GM12892 (cell line): ENCODE data around the gene TREML2.
"Not testable (repeated sequence)": the region's sequence is repeated elsewhere in the genome, so short reads cannot be mapped to it uniquely, and the experiment has no call there.

ENCODE experiments used
- DNase-seq: peaks from one replicate; pipeline ENCODE4 v3.0.0; 2011; ENCODE audit not compliant: insufficient read length
- FAIRE-seq: peaks from 2 replicates; lab custom pipeline; 2011; peaks lifted over from hg19 to GRCh38; lab: Jason Lieb, UNC
- POLR2A ChIP-seq: IDR thresholded peaks from 2 replicates; pipeline ENCODE4 v1.6.1; 2011; ENCODE audit warnings: low read depth, low read length, control low read depth
- POLR2AphosphoS5 ChIP-seq: IDR thresholded peaks from 2 replicates; pipeline ENCODE4 v1.6.1; 2011; ENCODE audit warnings: low read depth, low read length, control low read depth
- TAF1 ChIP-seq: IDR thresholded peaks from 2 replicates; pipeline ENCODE4 v1.6.1; 2011; ENCODE audit warnings: low read depth, mild to moderate bottlenecking, control low read depth, low read length, borderline replicate concordance

TREML2 gene

GRCh38 chr6:41199552-41200246 is 1.2 kb downstream of the TREML2 start:
- TF ChIP-seq POLR2A (no peak), POLR2AphosphoS5 (no peak)
- DNase-seq (no peak), FAIRE-seq (peak; percentile 93)

- TF ChIP-seq POLR2A = no peak
- TF ChIP-seq POLR2AphosphoS5 = no peak
- TF ChIP-seq TAF1 = no peak
- FAIRE-seq (no peak), DNase-seq (no peak)
These were observed 3.7 kb downstream of the TREML2 start for GRCh38 chr6:41197234-41197633.

GRCh38 chr6:41194386-41194785 is 6.6 kb downstream of the TREML2 start:
- no peak for TF ChIP-seq POLR2A
- TF ChIP-seq POLR2AphosphoS5 = no peak
- no peak for TF ChIP-seq TAF1
- no peak for DNase-seq
- FAIRE-seq = no peak

- TF ChIP-seq POLR2AphosphoS5 (no peak), POLR2A (no peak), TAF1 (no peak)
- FAIRE-seq = no peak
- no peak for DNase-seq
These were observed 7.1 kb downstream of the TREML2 start for GRCh38 chr6:41193884-41194283.

- DNase-seq (no peak), FAIRE-seq (no peak)
- TF ChIP-seq TAF1 = no peak
- no peak for TF ChIP-seq POLR2AphosphoS5
- TF ChIP-seq POLR2A = no peak
These were observed 7.7 kb downstream of the TREML2 start for GRCh38 chr6:41193171-41193734.

- FAIRE-seq = no peak
- no peak for DNase-seq
- TF ChIP-seq POLR2A (no peak), POLR2AphosphoS5 (no peak), TAF1 (no peak)
These were observed 9.4 kb downstream of the TREML2 start for GRCh38 chr6:41191569-41191968.

DNA sequence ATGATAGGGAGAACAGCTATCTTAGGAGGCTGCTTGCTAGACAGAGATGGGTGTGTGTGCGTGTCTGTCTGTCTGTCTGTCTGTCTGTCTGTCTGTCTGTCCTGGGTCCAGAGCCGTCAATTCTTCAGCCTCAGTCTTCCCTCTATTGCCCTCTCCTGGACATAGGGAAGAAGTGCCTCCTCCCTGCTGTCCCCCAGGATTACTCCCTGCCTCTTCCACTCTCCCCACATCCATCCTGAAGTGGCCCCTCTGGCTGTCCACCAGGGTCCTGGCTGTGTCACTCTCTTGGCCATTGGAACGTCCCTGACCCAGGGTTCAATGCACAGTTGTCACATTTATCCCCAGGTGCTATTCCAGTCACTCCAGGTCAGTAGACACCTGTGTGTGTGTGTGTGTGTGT is 10.2 kb downstream of the TREML2 start:
- FAIRE-seq = no peak
- DNase-seq = no peak
- TF ChIP-seq POLR2A (no peak), POLR2AphosphoS5 (no peak), TAF1 (no peak)

GRCh38 chr6:41189967-41190366 is 11.0 kb downstream of the TREML2 start:
- TF ChIP-seq POLR2A (no peak), TAF1 (no peak), POLR2AphosphoS5 (no peak)
- FAIRE-seq (no peak), DNase-seq (no peak)

DNA sequence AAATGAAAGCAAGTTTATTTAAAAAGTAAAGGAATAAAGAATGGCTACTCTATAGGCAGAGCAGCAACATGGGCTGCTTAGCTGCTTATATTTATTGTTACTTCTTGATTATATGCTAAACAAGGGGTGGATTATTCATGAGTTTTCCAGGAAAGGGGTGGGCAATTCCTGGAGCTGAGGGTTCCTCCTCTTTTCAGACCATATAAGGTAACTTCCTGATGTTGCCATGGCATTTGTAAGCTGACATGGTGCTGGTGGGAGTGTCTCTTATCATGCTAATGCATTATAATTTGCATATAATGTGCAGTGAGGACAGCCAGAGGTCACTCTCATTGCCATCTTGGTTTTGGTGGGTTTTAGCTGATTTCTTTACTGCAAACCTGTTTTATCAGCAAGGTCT is 11.9 kb downstream of the TREML2 start:
- not testable (repeated sequence) for DNase-seq
- peak; percentile 14 for FAIRE-seq

DNA sequence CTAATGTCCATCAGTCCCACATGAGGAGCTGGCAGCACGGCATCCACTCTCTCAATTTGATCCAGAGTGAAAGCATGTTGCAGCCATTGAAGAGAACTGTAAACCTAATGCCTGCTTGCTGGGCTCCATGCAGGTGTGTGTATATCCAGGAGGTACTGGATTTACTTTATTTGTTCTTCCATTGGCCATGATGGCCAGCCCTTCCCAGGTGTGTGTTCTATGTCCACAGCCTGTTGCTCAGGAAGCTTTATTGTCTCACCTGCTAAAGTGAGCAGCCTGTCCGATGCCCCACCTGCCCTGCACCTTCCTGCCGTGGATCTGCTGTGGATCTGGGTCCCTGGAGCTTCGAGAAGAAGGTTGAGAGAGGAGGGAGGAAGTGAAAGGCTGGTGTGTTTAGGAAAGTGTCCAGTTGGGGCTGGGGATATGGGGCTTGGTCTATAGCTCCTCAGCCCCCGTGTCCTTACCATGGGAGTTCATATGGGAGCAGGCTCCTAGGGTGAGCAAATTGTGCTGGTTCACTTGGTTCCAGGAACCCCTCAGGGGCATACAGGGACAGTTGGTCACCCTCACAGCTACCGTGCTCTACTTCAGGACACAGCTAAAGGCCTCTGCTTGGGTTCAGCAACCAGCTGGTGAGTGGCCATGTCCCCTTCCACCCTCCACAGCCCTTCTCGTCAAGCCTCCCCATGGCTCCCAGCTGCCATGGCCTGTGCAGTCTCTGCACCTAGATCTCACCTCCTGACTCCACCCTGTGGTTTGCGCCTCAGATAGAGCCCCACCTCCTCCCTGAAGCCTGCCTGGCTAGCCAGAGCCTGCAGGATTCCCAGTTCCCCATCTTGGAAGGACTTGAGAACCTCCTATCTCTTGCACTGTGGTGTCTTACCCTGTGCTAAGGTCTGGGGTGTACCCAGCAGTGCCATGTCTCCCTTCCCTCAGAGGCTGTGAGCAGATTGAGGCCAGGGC is 12.7 kb downstream of the TREML2 start:
- DNase-seq = no peak
- no peak for FAIRE-seq
- TF ChIP-seq POLR2A = no peak
- no peak for TF ChIP-seq TAF1
- TF ChIP-seq POLR2AphosphoS5 = no peak

DNA sequence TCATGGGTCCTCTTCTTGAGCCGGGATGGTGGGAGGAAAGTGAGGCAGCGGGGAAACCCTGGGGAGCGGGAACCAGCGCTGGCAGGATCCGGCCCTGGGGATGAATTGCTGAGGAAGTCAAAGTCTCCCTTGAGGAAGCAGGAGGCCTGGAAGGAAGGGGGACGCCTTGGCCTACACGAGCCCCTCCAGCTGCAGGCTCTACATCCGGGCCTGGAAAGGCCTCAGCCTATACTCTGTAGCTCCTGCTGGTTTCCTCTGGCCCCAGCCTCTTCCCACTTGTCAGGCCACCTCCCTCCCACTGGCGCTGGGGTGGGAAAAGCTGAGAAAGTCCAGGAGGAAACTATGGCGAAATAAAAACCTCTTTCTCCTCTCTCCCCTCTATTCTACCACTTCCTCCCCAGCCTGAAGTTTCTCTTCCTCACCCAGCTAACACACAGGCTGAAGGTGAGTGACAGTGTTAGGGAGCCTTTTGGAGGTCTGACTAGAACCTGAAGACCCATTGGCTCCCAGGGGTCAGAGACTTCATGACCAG is 14.9 kb downstream of the TREML2 start:
- FAIRE-seq = no peak
- DNase-seq = no peak

More for the DNA sequence above, 14.9 kb downstream of the TREML2 start:
- TF ChIP-seq POLR2A (no peak), POLR2AphosphoS5 (no peak), TAF1 (no peak)
